Osteocyte (in vitro differentiated cells): ENCODE measurements around the gene BIVM. TPM values are rescaled to one million over a fixed set of nuclear protein-coding genes. Genes with fewer than 3 reads are reported as not detected.
A peak's percentile ranks its signal among the peaks of the same experiment; 100 is the strongest.

ENCODE experiments used
- DNase-seq: peaks from one replicate; pipeline ENCODE4 v3.0.0; 2021; ENCODE audit warnings: mixed read lengths; ENCODE audit not compliant: unreplicated experiment; ENCODE audit errors: extremely low spot score
- H3K27ac Mint-ChIP-seq: one replicate; pipeline ENCODE4 v1.8.0; 2021; ENCODE audit warnings: mild to moderate bottlenecking, mixed read lengths; ENCODE audit not compliant: unreplicated experiment
- H3K27me3 Mint-ChIP-seq: one replicate; pipeline ENCODE4 v1.8.0; 2021; ENCODE audit warnings: mixed read lengths; ENCODE audit not compliant: unreplicated experiment
- H3K36me3 Mint-ChIP-seq: one replicate; pipeline ENCODE4 v1.8.0; 2021; ENCODE audit warnings: mixed read lengths; ENCODE audit not compliant: unreplicated experiment
- H3K4me1 Mint-ChIP-seq: one replicate; pipeline ENCODE4 v1.8.0; 2021; ENCODE audit warnings: mixed read lengths; ENCODE audit not compliant: unreplicated experiment
- H3K4me3 Mint-ChIP-seq: one replicate; pipeline ENCODE4 v1.8.0; 2021; ENCODE audit warnings: mild to moderate bottlenecking, moderate library complexity, mixed read lengths; ENCODE audit not compliant: unreplicated experiment
- H3K9me3 Mint-ChIP-seq: one replicate; pipeline ENCODE4 v1.8.0; 2021; ENCODE audit warnings: mixed read lengths; ENCODE audit not compliant: unreplicated experiment
- total RNA-seq: library from RNA; stranded (reverse); gene quantifications from 2 replicates; pipeline ENCODE4 v1.2.1, GENCODE V29; 2021
- TF ChIP-seq, protein P1 (sequence below): fragments of 200-600 bp; sonication (generic); IDR thresholded peaks from 2 replicates; pipeline ENCODE4 v1.5.0; 2021; ENCODE audit warnings: antibody characterized with exemption, mild to moderate bottlenecking, moderate library complexity

Gene BIVM
- total RNA-seq, 1 donor from 2014 or later = 30.7 TPM

DNA sequence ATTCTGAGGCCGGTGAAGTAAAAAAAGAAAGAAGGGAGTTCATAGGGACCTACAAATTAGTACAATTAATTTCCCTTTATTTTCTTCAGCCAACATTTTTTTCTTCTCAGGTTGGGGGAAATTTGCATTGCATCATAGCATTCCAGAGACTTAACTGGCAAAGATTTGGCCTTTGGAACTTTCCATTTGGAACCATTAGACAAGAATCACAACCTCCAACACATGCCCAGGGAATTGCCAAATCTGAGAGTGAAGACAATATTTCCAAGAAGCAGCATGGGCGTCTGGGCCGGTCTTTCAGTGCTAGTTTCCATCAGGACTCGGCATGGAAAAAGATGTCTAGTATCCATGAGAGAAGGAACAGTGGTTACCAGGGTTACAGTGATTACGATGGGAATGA is 40.5 kb downstream of the BIVM start:
- DNase-seq = no peak
- no peaks in the 10 kb centered on the region for H3K9me3 Mint-ChIP-seq

DNA sequence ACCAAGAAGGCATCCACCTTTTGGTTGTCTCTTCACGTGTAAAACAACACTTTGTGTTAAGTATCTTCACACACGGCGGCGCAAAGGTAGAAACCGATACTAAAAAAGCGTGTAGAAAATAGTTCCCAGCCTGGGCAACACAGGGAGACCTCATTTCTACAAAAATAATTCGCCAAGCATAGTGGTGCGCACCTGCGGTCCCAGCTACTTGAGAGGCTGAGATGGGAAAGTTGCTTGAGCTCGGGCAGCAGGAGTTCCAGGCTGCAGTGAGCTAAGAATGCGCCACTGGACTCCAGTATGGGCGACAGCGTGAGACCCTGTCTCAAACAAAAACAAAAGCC is 46.3 kb downstream of the BIVM start:
- H3K36me3 Mint-ChIP-seq = no peaks in the 10 kb centered on the region
- no peaks in the 10 kb centered on the region for H3K27me3 Mint-ChIP-seq
- DNase-seq = no peak
- peaks cover 22% of the 10 kb centered on the region for H3K4me1 Mint-ChIP-seq
- TF ChIP-seq, protein P1, sequence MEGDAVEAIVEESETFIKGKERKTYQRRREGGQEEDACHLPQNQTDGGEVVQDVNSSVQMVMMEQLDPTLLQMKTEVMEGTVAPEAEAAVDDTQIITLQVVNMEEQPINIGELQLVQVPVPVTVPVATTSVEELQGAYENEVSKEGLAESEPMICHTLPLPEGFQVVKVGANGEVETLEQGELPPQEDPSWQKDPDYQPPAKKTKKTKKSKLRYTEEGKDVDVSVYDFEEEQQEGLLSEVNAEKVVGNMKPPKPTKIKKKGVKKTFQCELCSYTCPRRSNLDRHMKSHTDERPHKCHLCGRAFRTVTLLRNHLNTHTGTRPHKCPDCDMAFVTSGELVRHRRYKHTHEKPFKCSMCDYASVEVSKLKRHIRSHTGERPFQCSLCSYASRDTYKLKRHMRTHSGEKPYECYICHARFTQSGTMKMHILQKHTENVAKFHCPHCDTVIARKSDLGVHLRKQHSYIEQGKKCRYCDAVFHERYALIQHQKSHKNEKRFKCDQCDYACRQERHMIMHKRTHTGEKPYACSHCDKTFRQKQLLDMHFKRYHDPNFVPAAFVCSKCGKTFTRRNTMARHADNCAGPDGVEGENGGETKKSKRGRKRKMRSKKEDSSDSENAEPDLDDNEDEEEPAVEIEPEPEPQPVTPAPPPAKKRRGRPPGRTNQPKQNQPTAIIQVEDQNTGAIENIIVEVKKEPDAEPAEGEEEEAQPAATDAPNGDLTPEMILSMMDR = no peak
- peak overlapping the region; percentile 88 for H3K4me3 Mint-ChIP-seq
- no peaks in the 10 kb centered on the region for H3K9me3 Mint-ChIP-seq
- H3K27ac Mint-ChIP-seq = peak overlapping the region; percentile 97

More for the DNA sequence above, 40.5 kb downstream of the BIVM start:
- no peak overlapping the region for H3K27ac Mint-ChIP-seq
- H3K36me3 Mint-ChIP-seq = peaks cover 20% of the 10 kb centered on the region
- H3K4me3 Mint-ChIP-seq = no peak overlapping the region
- TF ChIP-seq, protein P1 = no peak
- H3K27me3 Mint-ChIP-seq = no peaks in the 10 kb centered on the region
- peaks cover 1% of the 10 kb centered on the region for H3K4me1 Mint-ChIP-seq

DNA sequence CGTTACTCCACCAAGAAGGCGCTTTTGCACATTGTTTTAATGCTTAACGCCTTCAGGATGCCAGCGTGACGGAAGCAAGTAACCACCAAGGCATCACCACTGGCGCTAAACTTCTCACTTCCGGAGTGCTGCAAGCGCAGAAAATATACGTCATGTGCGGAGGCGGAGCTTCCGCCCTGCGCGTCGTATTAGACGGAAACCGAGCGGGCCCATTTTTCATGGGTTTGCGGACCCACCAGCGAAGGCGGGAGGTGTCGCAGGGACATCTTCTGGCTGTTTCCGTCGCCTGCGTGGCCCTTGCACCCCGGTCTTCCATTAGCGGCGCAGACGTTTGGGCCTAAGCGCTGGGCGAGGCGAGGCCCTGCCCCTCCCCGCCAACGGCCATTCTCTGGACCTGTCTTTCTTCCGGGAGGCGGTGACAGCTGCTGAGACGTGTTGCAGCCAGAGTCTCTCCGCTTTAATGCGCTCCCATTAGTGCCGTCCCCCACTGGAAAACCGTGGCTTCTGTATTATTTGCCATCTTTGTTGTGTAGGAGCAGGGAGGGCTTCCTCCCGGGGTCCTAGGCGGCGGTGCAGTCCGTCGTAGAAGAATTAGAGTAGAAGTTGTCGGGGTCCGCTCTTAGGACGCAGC is 46.8 kb downstream of the BIVM start, which contains the start of gene ERCC5:
TSS of gene ERCC5 (plus strand) at position 403 of the 631 bp plus-strand sequence. CDS start 235 bp downstream, outside the sequence.
- TF ChIP-seq, protein P1 = no peak
- Mint-ChIP-seq H3K4me3 (peak within 1 kb of the TSS; percentile 88), H3K36me3 (no peaks in the 10 kb centered on the region), H3K27ac (peak within 1 kb of the TSS; percentile 97), H3K9me3 (no peaks in the 10 kb centered on the region), H3K4me1 (peaks cover 22% of the 10 kb centered on the region), H3K27me3 (no peaks in the 10 kb centered on the region)
- DNase-seq = peak; percentile 96

DNA sequence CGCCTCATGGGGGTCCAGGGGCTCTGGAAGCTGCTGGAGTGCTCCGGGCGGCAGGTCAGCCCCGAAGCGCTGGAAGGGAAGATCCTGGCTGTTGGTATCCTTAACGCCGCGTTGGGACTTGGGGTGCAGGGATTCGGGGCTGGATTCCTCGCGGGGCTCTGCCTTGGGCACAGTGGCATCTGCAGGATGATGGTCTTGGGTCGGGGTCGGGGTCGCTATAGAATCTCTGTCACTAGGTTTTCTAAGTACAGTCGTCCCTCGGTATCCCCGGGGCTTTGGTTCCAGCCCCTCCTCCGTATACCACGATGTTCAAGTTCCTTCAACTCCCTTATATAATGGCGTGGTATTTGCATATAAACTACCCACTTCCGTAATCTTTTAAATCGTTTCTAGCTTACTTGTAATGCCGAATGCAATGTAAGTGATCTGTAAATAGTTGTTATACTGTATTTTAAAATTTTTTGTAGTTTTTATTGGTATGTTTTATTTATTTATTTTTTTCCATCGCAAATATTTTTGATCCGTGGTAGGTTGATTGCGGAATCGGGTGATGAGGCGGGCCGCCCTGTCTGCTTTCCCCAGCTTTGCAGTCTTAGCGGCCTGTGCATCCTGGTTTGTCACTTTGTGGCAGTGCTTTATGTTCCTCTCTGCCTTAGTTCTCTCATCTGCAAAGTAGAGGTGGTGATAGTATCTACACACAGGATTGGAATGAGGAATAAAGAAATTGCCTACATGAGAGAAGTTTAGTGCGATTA is 47.5 kb downstream of the BIVM start:
- no peaks in the 10 kb centered on the region for H3K9me3 Mint-ChIP-seq
- H3K36me3 Mint-ChIP-seq = no peaks in the 10 kb centered on the region
- no peak for DNase-seq
- peak overlapping the region; percentile 97 for H3K27ac Mint-ChIP-seq
- peaks cover 22% of the 10 kb centered on the region for H3K4me1 Mint-ChIP-seq
- no peaks in the 10 kb centered on the region for H3K27me3 Mint-ChIP-seq
- peak overlapping the region; percentile 88 for H3K4me3 Mint-ChIP-seq
- TF ChIP-seq, protein P1 = no peak
